CD14-positive monocyte (primary cell): ENCODE results near the gene DDX5. TPM values are rescaled to one million over a fixed set of nuclear protein-coding genes. Genes with fewer than 3 reads are reported as not detected.

Experiments
- DNase-seq, 3 donors: peaks; one replicate each; pipeline ENCODE4 v3.0.0-alpha.2; 2011 to 2022
- H2AFZ ChIP-seq: 2 replicates; pipeline ENCODE4 v1.6.0; 2012; ENCODE audit warnings: mild to moderate bottlenecking, low read depth, low read length, inconsistent platforms; ENCODE audit not compliant: insufficient read depth, poor library complexity, severe bottlenecking
- H3K27ac ChIP-seq, 2 donors: 1 replicate in 1 of 2; 2 replicates in 1 of 2; pipeline ENCODE4 v1.5.1; 2012 to 2013; ENCODE audit warnings: low read length in 2 of 2, control low read depth in 1 of 2, inconsistent platforms in 1 of 2, low read depth in 1 of 2, mild to moderate bottlenecking in 1 of 2
- H3K27me3 ChIP-seq, 2 donors: one replicate each; pipeline versions ENCODE4 v1.6.0 to v1.6.1; 2011 to 2013; ENCODE audit warnings: low read length in 2 of 2; ENCODE audit not compliant: control insufficient read depth in 2 of 2, insufficient read depth in 2 of 2
- H3K36me3 ChIP-seq, 2 donors: replicated peaks in 1 of 2; 1 replicate in 1 of 2; 2 replicates in 1 of 2; pipeline versions ENCODE4 v1.5.1 to v1.6.1; 2012 to 2013; ENCODE audit warnings: low read length in 2 of 2, control low read depth in 1 of 2, inconsistent platforms in 1 of 2, mild to moderate bottlenecking in 1 of 2; ENCODE audit not compliant: insufficient read depth in 2 of 2, control insufficient read depth in 1 of 2
- H3K4me1 ChIP-seq, 2 donors: 1 replicate in 1 of 2; 2 replicates in 1 of 2; pipeline versions ENCODE4 v1.5.1 to v1.6.1; 2012 to 2013; ENCODE audit warnings: low read length in 2 of 2, control low read depth in 1 of 2, inconsistent platforms in 1 of 2, mild to moderate bottlenecking in 1 of 2, moderate library complexity in 1 of 2; ENCODE audit not compliant: insufficient read depth in 2 of 2, control insufficient read depth in 1 of 2
- H3K4me2 ChIP-seq: replicated peaks from 2 replicates; pipeline ENCODE3; 2012; ENCODE audit warnings: low read length, moderate library complexity, mild to moderate bottlenecking; ENCODE audit not compliant: poor library complexity, severe bottlenecking; ENCODE audit errors: extremely low read depth
- H3K4me3 ChIP-seq, 3 experiments: fragments of 200-600 bp in 1 of 3; sonication (generic) in 1 of 3; replicated peaks in 1 of 3; 1 replicate in 2 of 3; 2 replicates in 1 of 3; pipeline ENCODE4 v1.5.1; 2011 to 2013; ENCODE audit warnings: low read length in 3 of 3, mild to moderate bottlenecking in 3 of 3, control low read depth in 2 of 3, low read depth in 2 of 3, inconsistent platforms in 1 of 3, moderate library complexity in 1 of 3
- H3K79me2 ChIP-seq: 2 replicates; pipeline ENCODE4 v1.6.0; 2012; ENCODE audit warnings: mild to moderate bottlenecking, control low read depth, inconsistent platforms, low read length, moderate library complexity; ENCODE audit not compliant: insufficient read depth
- H3K9ac ChIP-seq: 2 replicates; pipeline ENCODE4 v1.6.0; 2017; ENCODE audit warnings: low read length, mild to moderate bottlenecking; ENCODE audit not compliant: insufficient read depth, poor library complexity, severe bottlenecking
- H3K9me3 ChIP-seq, 2 donors: replicated peaks in 1 of 2; 1 replicate in 1 of 2; 2 replicates in 1 of 2; pipeline versions ENCODE4 v1.5.1 to v1.6.1; 2012 to 2013; ENCODE audit warnings: low read length in 2 of 2, control low read depth in 1 of 2; ENCODE audit not compliant: control insufficient read depth in 1 of 2, insufficient read depth in 1 of 2
- H4K20me1 ChIP-seq: 2 replicates; pipeline ENCODE4 v1.6.0; 2012; ENCODE audit warnings: mild to moderate bottlenecking, low read length, control low read depth, moderate library complexity; ENCODE audit not compliant: insufficient read depth
- H3K27ac Mint-ChIP-seq, 7 donors: one replicate each; pipeline ENCODE4 v1.8.0; 2020; ENCODE audit warnings: mild to moderate bottlenecking in 7 of 7, mixed read lengths in 7 of 7, moderate library complexity in 6 of 7, inconsistent platforms in 2 of 7
- H3K27me3 Mint-ChIP-seq, 3 donors: one replicate each; pipeline ENCODE4 v1.8.0; 2021 to 2022; ENCODE audit warnings: low read depth in 3 of 3, mild to moderate bottlenecking in 3 of 3, mixed read lengths in 3 of 3, moderate library complexity in 3 of 3, inconsistent platforms in 1 of 3
- H3K36me3 Mint-ChIP-seq, 2 donors: one replicate each; pipeline ENCODE4 v1.8.0; 2020; ENCODE audit warnings: mixed read lengths in 2 of 2, inconsistent platforms in 1 of 2, mild to moderate bottlenecking in 1 of 2
- H3K4me1 Mint-ChIP-seq: one replicate; pipeline ENCODE4 v1.8.0; 2020; ENCODE audit warnings: mild to moderate bottlenecking, mixed read lengths
- H3K4me3 Mint-ChIP-seq, 2 donors: one replicate each; pipeline ENCODE4 v1.8.0; 2020; ENCODE audit warnings: mild to moderate bottlenecking in 2 of 2, mixed read lengths in 2 of 2, moderate library complexity in 1 of 2
- H3K9me3 Mint-ChIP-seq, 7 donors: one replicate each; pipeline ENCODE4 v1.8.0; 2020 to 2022; ENCODE audit warnings: mixed read lengths in 7 of 7, mild to moderate bottlenecking in 6 of 7, moderate library complexity in 6 of 7, inconsistent platforms in 2 of 7
- WGBS: methylation state at CpG from one replicate; pipeline ENCODE4 v1.1.5; 2013; ENCODE audit warnings: missing lambda C conversion rate; ENCODE audit not compliant: insufficient coverage; 5-methylcytosine and 5-hydroxymethylcytosine counted together
- intact Hi-C, 2 donors: fragments of 100-400 bp; cut with micrococcal nuclease; formaldehyde crosslinking; loops; one replicate each; pipeline versions ENCODE4 v1.15.0 to v1.15.1; 2023
- polyA plus RNA-seq, 3 donors: library from polyadenylated mRNA; depleted of rRNA in 1 of 3; unstranded in 2 of 3; stranded (reverse) in 1 of 3; fragments of 300-500 nt in 2 of 3; fragments of >200 nt in 1 of 3; fragmentation: Illumina TruSeq in 2 of 3; gene quantifications; 1 replicate in 2 of 3; 2 replicates in 1 of 3; pipeline ENCODE4 v1.2.3, GENCODE V29; 2012 to 2021
- small RNA-seq: library from RNA; depleted of rRNA; stranded (forward); fragments of <200 nt; gene quantifications from one replicate; pipeline ENCODE3, GENCODE V24; 2012; ENCODE audit warnings: low read depth; ENCODE audit not compliant: insufficient read length
- TF ChIP-seq, protein P1 (sequence below): fragments of 200-600 bp; IDR thresholded peaks from one replicate; pipeline ENCODE4 v1.8.0; 2022; ENCODE audit warnings: antibody characterized with exemption, mild to moderate bottlenecking

DDX5 gene
- polyA plus RNA-seq, 3 donors = 642 to 2,061 (median 777) TPM

DNA sequence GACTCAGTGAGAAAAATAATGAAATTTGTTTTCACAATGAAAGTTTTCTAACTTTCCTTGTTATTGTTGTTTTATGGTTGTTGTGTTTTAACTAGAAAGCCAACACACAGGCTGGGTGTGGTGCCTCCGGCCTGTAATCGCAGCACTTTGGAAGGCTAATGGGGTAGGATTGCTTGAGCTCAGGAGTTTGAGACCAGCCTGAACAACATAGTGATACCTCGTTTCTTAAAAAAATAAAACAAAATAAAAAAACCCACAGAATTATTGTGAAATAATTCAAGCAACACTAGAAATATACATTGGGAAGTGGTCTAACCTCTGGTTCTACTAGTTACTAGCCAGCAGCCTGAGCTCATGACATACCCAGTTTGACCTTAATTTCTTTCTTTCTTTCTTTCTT lies 56.5 kb downstream of the DDX5 start:
- Histone ChIP-seq H3K9ac (peak overlapping the region; percentile 72), H3K36me3 (peaks cover 13 to 19% of the 10 kb centered on the region in 2 donors), H3K27me3 (no peaks in the 10 kb centered on the region), H3K27ac (peak overlapping the region; percentile 96 to 97), H3K79me2 (peaks cover 50% of the 10 kb centered on the region), H2AFZ (peak overlapping the region; percentile 22), H3K4me3 (peak overlapping the region; percentile 63 to 97 (median 77)), H3K9me3 (no peaks in the 10 kb centered on the region), H4K20me1 (no peaks in the 10 kb centered on the region), H3K4me2 (peak overlapping the region; percentile 84), H3K4me1 (peaks cover 70 to 82% of the 10 kb centered on the region in 2 donors)
- Mint-ChIP-seq H3K4me1 (peaks cover 63% of the 10 kb centered on the region), H3K4me3 (peak overlapping the region; percentile 83 to 93), H3K9me3 (peaks cover 0 to 2% (median 0%) of the 10 kb centered on the region in 7 donors), H3K27me3 (peaks cover 0 to 4% (median 2%) of the 10 kb centered on the region in 3 donors), H3K27ac (peak overlapping the region; percentile 99 to 100 (median 99)), H3K36me3 (peaks cover 25 to 30% of the 10 kb centered on the region in 2 donors)
- intact Hi-C loops = no loop called here
- TF ChIP-seq, protein P1, sequence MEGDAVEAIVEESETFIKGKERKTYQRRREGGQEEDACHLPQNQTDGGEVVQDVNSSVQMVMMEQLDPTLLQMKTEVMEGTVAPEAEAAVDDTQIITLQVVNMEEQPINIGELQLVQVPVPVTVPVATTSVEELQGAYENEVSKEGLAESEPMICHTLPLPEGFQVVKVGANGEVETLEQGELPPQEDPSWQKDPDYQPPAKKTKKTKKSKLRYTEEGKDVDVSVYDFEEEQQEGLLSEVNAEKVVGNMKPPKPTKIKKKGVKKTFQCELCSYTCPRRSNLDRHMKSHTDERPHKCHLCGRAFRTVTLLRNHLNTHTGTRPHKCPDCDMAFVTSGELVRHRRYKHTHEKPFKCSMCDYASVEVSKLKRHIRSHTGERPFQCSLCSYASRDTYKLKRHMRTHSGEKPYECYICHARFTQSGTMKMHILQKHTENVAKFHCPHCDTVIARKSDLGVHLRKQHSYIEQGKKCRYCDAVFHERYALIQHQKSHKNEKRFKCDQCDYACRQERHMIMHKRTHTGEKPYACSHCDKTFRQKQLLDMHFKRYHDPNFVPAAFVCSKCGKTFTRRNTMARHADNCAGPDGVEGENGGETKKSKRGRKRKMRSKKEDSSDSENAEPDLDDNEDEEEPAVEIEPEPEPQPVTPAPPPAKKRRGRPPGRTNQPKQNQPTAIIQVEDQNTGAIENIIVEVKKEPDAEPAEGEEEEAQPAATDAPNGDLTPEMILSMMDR = no peak
- WGBS = no CpG with 5 or more reads among the region's 3 CpGs
- DNase-seq = peak; percentile 23 to 67 (median 50)

DNA sequence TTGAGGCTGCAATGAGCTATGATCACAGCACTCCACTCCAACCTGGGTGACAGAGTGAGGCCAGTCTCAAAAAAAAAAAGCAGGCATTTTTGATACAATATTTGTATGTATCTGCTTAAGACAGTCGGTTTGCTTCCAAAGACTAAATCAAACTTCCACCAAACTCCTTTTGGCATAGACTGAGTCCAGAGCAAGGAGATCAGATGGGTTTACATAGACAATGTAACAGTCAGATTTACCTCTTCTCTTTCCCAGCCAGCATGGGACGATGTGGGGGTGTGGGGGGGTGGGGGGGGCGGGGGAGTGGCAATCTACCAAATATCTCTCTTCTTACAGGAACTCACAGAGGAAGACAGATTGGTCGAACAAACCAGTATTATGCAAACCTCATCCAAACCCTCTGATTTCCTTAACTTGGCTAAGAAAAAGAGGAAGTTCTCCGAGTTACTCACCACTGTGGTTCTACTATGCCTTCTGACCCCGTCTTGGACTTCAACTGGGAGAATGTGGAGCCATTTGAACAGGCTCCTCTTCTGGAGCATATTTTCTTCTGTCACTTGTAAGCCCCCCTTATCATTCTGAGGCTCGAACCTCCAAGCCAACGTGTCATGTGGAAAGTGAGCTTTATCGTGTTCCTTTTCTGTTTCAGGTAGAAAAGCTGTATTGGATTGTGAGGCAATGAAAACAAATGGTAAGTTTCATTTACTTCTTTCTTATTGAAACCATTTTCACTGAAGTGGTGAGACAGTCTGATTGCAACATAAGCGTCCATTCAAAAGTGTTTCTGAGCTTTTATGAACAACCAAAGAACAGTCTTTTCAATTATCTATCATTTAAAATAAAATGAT lies 57.2 kb downstream of the DDX5 start, which contains the start of gene MILR1:
TSS of gene MILR1 (plus strand) at position 451 of the 848 bp plus-strand sequence. CDS start at position 505, 54 bp downstream.
- peak within 1 kb of the TSS; percentile 84 for H3K4me2 ChIP-seq
- intact Hi-C loops = no loop called here
- H3K9me3 ChIP-seq = no peaks in the 10 kb centered on the region
- H3K4me1 ChIP-seq = peaks cover 72 to 82% of the 10 kb centered on the region in 2 donors
- peaks cover 44% of the 10 kb centered on the region for H3K79me2 ChIP-seq
- peak within 1 kb of the TSS; percentile 96 to 97 for H3K27ac ChIP-seq
- H3K9me3 Mint-ChIP-seq = peaks cover 0 to 2% (median 0%) of the 10 kb centered on the region in 7 donors
- peak within 1 kb of the TSS; percentile 99 to 100 (median 99) for H3K27ac Mint-ChIP-seq
- peaks cover 19 to 24% of the 10 kb centered on the region in 2 donors for H3K36me3 Mint-ChIP-seq
- TF ChIP-seq, protein P1 = no peak
- H3K27me3 ChIP-seq = no peaks in the 10 kb centered on the region
- peak; percentile 96 to 100 (median 99) for DNase-seq
- peaks cover 61% of the 10 kb centered on the region for H3K4me1 Mint-ChIP-seq
- H3K4me3 ChIP-seq = peak within 1 kb of the TSS; percentile 63 to 97 (median 77)
- H3K36me3 ChIP-seq = peaks cover 9 to 12% of the 10 kb centered on the region in 2 donors
- no peaks in the 10 kb centered on the region for H4K20me1 ChIP-seq
- peaks cover 0 to 4% (median 2%) of the 10 kb centered on the region in 3 donors for H3K27me3 Mint-ChIP-seq
- H3K4me3 Mint-ChIP-seq = peak within 1 kb of the TSS; percentile 83 to 93
- peak within 1 kb of the TSS; percentile 22 for H2AFZ ChIP-seq
- 0% methylated on average over 1 of the region's 10 CpGs for WGBS
- H3K9ac ChIP-seq = peak within 1 kb of the TSS; percentile 72

Small RNA genes lying within 50 kb of the gene (small RNA-seq; reads per million reads assigned to genes)
- gene ATP5MFP4 = not detected

Other genes starting within 250 kb of the DDX5 start
- 1 to 10 TPM; 6.5 to 8.7 (median 7.8) TPM for gene TEX2, start 243.0 kb downstream of the DDX5 start, polyA plus RNA-seq
- gene PECAM1, start 115.4 kb downstream of the DDX5 start, polyA plus RNA-seq = 100 to 1,000 TPM; 203 to 342 (median 205) TPM
- gene MILR1, start 57.2 kb downstream of the DDX5 start, polyA plus RNA-seq = 10 to 100 TPM; 72.0 to 95.2 (median 81.7) TPM
- gene POLG2, start 9.2 kb downstream of the DDX5 start, polyA plus RNA-seq = 10 to 100 TPM in 1 of 3 donors, 1 to 10 TPM in 1, under 1 TPM in 1; 0.85 to 15.8 (median 1.7) TPM
- gene CEP95, start 688 bp upstream of the DDX5 start, polyA plus RNA-seq = 10 to 100 TPM in 1 of 3 donors, 1 to 10 TPM in 2; 4.6 to 42.1 (median 5.0) TPM
- 10 to 100 TPM in 1 of 3 donors, 1 to 10 TPM in 2; 2.2 to 12.9 (median 4.5) TPM for gene SMURF2, start 156.0 kb upstream of the DDX5 start, polyA plus RNA-seq